Kidney glomerular epithelial cell (primary cell): Measurements from ENCODE around the gene ADCY5.
A peak's percentile ranks its signal among the peaks of the same experiment; 100 is the strongest.

Experiments used
- DNase-seq: peaks from one replicate; lab custom pipeline; 2025; lab: John Stamatoyannopoulos, UW

The ADCY5 gene

DNA sequence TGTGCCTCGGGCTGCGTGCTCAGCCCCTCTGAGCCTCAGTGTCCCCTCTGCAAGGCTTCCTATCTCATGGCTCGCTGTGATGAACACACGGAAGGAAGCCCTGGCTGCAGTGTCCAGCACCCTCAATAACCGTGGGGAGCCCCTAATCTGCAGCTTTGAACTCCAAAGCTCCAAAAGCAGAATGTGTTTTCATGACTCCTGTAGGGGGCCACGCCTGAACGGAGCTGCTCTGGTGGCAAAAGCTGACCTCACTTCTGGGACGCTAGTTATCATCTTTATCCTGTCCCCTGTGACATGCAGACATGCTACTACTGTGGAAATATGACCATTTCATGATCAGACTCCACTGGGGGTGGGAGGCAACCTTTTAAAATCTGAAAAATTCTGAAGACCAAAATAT lies 148.3 kb downstream of the ADCY5 start:
- no peak for DNase-seq

DNA sequence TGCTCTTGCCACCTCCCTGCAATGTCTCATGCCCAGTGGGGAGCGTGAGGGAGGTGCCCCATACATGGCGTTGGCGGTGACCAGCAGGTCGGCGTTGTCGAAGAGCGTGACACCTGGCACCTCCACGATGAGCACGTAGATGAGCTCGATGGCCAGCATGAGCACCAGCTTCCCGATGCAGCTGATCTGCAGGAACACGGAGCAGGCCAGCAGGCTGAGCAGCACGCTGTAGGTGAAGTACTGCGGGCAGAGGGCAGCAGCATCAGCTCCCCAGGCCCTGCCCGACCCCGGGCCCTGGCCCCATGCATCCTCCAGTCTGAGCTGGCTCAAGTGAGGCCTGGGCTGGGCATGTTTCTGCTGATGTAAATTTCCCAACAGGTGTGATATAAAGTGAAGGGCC lies 148.8 kb downstream of the ADCY5 start:
- no peak for DNase-seq

DNA sequence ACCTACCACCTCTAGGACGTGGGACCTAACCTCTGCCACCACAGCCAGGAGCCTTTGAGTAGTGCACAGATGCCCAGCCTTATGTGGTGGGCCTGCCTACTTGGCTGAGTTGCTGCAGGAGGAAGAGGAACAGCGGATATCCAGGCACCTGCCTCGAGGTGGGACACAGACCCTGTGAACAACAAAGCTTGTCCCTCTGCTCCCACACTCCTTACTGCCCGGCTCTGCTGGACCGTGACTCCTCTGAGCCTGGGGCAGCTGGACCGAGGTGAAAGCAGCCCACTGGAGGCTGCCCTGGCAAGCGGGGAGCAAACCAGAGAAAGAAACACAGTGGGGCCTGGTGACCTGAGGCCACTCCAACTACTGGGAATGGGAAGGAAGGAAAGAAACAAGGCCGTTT lies 149.3 kb downstream of the ADCY5 start:
- DNase-seq: no peak

DNA sequence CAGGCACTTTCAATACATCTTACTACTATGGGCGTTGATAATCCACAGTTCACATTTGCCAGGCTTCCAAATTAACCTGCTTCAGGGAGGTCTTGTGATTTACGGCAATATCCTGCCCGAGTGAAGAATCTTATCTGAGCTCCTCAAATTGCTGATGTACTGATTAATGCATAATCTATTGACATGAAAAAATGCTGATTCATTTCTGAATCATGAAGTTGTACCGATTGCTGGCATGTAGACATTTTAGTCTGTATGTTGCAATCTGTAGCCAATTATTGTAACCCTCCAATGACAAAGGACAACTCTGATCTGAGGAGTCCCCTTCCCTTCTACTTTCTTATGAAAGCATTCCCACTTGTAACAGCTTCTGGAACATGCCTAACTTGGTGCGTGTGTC lies 150.0 kb downstream of the ADCY5 start:
- no peak for DNase-seq

DNA sequence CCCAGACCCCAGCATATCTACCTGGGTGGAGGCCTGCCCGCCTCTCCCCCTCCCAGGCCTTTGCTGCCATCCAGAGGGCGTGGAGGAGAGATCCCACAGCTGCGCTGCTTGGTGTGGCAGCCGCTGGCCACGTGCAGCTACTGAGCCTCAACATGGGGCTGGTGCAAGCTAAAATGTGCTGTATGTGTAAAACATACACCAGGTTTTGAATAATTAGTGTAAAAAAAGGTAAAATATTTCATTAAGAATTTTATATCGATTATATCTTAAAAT lies 151.3 kb downstream of the ADCY5 start:
- no peak for DNase-seq

DNA sequence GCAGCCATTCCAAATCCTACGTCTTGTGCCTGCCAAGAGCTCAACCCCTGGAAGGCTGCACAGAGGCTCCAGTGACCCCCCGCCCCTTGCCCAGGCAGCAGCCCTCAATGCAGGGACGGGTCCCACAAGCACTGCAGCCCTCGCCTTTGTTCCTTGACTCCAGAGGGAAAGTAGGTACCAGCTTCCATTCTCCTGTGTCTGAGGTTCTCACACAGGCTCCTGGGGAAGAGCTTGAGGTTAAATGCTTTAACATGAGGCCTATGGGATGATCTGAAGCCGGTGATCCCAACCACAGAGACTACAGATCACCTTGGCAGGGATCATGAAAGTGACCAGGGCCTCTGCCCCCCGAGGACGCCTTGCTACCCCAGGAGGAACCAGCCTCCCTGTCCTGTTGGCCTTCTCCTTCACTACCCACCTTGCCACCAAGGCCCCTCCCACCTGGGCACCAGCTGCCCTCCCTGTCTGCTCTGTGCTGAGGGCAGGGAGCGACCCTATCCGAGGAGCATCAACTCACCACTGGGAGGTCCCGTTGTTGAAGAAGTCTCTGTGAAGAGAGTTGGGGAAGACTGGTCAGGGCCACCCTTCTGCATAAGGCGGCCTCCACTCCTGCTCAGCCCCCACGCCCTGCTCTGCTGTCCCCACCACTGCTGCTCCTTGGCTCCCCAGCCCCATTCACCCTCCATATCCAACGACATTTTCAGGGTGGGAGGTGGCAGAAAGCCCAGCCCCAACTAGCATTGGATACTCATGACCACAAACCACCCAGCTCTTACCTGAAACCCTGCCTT lies 151.9 kb downstream of the ADCY5 start:
- DNase-seq: no peak

DNA sequence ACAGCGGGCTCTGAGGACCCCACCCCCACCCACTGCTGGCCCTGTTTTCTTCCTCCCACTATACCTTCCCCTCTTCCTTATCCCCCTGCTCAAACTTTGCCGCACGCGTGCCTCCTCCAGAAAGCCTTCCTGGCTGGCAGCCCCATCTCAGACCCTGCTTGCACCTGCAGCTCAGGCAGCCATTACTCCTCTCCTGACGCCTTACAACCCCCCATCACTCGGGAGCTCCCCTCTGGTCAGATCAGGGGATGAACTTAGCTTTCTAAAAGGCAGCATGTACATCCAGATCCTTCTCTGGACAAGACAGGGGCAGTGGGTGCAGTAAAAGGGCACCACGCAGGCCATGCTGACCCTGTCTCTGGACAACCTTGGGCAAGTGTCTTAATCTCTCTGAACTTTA lies 152.6 kb downstream of the ADCY5 start:
- DNase-seq: no peak

DNA sequence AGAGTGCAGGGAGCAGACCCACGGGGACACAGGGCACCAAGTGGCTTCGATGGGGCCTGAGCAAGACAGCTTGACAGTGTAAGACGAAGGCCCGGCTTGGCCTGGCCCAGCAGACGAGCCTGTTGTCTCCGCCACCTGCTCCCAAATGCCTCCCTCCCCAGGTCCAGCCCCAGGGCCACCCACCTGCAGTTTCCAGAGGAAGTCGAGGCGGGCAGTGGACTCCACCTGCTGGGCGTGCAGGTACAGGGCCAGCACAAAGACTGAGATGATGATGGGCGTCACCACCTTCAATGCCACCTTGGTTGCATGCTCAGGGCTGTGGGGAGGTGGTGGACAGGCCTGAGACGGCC lies 153.0 kb downstream of the ADCY5 start:
- DNase-seq: no peak

DNA sequence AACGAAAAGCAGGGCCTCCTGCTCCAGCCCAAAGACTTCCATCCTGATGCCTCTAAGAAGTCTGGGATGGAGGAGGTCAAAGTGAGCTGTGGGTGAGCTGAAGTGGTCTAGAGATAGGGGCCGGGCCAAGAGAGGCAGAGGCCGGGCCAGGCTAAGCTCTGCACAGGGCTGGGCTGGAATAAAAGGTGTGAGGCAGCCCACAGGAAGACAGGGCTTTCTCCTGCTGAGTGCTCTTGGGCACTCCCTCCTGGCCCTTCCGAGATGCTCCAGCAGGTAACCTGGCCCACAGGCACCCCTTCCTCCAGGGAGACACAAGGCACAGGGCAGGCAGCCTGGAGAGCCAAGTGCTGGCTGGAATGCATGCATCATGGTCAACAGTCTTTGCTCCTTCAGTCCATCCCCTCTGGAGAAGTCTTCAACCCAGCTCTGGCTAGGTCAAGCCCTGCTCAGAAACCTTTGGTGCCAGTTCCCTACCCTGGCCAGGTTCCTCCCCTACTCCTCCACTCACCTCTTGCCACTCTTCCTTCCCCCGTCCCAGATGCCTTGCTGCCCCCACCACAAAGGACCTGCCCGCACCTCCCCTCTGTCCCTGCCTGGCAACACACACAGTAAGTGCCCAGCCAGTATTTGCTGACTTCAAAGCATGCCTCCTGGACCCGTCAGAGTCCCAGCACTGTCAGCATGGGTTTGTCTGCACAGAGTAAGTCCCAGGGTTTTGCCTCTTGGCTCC lies 153.6 kb downstream of the ADCY5 start:
- no peak for DNase-seq

DNA sequence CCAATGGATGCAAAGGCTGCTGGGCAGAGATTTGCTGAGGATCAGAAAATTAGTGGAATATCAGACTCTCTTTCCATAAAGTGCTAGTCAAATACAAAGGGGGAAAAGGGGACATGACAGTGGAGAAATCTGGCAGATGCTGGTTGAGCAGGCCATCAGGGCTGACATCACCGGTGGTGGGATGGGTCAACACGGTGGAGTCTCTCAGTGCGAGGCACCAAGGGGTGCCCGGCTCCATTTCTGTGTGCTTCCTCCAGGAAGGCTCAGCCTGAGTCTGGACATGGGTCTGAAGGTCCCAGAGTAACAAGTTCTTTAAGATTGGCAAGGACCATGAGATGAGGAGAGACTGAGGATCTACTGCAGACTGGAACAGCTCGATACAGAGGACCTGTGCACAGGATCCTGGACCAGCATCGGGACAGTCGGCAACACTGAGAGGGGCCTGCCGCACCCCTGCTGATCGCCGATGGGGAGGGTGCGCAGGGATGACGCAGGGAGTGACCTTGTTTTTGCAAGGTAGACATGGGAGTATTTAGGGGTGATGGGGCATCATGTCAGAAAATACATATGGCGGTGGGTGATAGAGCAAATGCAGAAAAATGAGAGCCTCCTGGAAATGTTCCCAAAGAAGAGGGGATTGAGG lies 154.5 kb downstream of the ADCY5 start:
- DNase-seq: no peak

DNA sequence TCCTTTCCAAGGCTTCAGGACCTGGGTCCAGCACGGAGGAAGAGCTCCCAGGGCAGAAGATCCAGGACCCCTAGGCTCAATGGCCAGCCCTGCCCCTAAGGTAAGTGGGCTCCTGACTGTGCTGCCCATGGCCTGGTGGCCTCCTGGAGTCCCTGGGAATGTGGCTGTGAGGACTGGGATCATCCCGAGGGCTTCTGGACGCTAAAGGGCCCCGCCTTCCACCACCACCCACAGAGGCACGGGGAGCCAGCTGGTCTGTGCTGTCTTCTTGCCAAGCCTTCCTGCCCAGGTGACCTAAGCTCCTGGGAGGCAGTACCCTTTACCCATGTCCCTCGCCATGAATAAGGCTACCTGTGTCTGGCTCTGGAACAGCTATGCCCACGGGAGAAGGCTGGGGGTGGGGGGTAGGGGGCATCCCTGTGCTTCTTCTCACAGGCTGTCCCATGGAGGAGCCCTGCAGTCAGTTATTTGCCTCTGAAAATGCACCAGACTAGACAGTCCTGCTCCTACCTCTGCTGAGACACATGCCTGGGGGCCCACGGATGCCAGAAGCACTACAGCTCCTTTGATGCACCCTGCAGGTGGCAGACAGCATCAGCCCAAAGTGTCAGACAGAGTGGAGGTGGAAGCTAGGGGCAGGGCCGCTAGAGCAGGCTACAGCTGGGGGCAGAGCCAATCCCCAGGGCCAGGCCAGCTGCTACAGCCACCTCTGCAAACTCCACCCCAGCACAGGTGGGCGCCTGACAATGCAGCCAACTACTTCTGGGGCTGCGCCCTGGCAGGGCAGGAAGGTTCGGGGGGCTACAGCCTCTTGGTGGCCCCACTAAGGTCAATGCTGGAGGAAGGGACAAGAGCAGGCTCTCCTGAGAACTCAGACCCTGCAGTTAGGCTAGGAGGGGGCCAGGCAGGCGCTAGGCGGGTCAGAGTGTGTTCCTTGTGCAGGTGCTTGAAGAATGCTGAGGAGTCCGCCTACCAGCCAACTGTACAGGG lies 156.3 kb downstream of the ADCY5 start:
- no peak for DNase-seq

DNA sequence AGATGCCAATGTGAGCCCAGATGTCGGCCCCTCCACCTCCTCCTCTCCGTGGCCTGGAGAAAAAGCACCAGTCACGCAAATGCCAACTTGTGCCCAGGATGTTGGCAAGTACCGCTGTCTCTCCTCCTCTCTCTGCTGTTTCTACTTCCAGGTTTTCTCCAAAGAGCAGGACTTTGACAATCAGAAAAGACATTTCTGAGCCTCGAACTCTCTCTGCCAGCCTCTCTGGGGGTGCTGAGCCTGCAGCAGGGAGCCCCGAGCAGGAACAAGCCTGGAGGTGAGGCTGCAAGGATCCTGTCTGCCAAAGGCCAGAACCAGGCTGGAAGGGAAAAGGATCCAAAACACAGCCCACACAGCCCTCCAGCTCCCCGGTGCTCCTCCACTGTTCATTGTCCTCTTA lies 157.5 kb downstream of the ADCY5 start:
- DNase-seq: no peak

DNA sequence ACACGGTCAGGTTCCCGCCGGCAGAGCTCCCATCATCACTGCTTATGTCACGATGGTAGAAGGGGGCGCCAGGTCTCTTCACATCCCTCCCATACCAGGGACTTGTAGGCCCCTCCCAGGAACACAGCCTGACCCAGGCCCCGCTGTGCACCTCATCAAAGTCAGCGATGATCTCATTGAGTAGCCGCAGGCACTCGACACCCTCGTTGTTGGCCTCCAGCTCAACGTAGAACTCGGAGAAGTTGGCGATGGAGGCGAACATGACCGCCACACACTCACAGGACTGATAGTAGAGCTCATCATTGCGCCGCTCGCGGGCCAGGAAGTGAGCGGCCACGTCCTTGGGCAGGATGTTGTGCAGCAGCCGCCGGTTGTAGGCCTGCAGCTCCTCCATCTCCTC lies 157.9 kb downstream of the ADCY5 start:
- no peak for DNase-seq

DNA sequence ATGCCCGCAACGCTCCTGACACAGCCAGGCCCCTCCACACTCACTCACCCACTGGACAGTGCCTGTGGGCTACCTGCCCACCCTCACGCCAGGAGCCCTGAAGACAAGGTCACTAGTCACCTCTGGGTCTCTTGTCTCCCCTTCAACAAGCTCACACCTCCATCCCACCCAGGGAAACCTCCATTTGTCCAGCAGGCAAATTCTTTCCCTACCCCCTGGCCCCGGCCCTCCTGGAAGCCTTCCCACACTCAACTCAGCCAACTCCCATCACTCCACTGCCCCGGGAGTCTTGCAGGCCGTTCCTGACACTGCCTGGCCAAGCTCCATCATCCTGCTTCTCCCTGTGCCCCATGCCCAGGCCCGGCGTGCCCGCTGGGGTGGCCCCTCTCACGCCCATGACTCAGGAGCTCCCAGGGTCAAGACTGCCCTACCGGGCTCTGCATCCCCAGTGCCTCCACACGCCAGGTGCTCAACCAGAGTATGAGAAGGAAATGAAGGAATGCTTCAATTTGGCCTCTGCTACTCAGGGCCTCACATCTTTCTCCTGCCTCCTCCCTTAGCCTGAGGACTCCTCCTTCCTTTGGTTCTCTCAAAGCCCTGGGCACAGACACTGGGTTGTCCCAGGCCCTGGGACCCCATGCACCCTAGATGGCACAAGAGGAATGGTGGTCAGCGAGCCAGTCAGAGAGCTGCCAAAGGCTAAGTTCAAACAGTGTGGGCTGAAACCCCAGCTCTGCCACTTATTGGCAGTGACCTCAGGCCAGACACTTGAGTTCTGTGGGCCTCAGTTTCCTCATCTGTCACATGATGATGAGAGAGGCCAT lies 158.6 kb downstream of the ADCY5 start:
- no peak for DNase-seq

DNA sequence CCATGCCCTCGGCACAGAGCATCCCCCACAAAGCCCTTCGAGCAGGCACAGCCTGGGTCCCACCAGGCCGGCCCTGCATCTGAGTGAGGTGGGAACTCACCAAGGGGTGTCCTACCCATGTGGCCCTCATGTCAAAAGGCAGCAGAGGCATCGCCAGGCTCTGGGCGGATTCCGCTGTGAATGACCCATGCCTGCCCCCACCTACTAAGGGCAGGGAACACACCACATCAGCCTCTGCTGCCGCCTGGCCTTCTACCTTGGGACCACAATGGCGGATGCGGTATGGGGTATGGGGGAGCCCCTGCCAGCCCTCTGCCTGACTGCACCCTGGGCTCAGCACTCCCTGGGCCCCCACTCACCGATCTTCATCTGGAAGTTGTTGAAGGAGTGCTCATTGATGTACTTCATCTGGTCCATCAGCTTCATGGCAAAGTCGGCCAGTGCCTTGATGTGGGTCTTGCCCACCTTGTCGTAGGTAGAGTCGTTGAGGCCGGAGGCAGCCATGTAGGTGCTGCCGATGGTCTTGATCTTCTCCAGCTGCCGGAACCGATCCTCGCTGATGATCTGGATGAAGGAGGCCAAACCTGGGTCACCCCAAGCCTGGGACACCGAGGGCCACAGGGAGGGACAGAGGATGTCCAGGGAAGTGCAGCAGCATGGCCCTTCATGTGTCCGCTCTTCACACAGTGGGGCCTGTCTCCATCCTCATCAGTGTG lies 159.3 kb downstream of the ADCY5 start:
- no peak for DNase-seq

DNA sequence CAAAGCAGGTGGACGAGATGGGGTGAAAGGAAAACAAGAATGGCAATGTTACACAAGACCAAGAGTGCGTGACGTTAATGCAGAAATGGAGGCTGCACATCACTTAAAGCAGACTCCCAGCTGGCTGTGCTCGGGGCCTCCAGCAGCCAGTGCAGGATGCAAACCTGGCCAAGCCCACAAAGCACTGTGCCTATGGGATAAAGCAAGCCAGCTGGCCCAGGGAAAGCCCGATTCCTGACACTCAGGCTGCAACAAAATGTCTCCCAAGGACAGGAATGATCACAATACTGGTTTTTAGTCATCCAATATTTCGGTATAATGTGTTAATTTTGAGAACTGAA lies 161.0 kb downstream of the ADCY5 start:
- no peak for DNase-seq

DNA sequence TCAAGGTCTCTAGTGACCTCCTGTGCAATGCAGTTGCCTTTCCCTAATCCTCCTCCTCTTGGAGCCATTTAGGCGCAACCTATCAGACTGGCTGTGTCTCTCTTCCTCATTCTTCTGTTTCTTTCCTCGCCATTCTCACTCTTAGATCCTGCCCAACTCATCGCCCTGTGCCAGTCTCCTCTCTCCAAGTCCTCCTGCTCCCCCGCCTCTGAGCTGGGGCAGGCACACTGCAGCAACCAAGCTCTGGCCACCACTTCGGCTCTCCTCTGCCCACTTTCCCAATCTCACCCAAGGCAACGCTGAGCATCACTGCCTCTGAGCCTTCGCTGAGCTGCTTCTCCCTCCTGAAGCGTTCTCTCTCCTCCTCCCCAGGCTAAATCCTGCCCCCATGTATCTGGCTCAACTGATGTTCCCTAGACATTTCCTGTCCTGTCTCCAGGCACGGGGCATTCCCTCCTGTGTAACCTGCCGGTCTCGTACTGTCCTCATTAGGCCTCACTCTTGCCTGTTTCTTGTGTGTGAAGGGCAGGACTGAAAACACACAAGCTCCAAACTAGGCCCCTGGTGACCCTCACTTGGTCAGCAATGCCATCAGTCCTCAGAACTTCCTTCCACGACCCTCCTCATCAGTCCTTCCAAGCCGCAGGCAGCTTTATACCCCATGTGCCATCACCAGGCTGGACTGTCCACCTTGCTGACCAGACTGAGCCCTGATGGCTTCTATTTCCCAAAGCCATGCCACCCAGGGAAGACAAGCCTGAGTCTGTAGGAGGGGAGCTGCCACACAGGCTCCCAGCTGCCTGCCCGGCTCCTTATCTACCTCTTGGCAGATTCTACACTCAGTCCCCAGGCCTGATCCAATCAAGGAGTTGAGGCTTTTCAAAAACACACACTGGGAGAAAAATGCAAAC lies 161.6 kb downstream of the ADCY5 start:
- no peak for DNase-seq

DNA sequence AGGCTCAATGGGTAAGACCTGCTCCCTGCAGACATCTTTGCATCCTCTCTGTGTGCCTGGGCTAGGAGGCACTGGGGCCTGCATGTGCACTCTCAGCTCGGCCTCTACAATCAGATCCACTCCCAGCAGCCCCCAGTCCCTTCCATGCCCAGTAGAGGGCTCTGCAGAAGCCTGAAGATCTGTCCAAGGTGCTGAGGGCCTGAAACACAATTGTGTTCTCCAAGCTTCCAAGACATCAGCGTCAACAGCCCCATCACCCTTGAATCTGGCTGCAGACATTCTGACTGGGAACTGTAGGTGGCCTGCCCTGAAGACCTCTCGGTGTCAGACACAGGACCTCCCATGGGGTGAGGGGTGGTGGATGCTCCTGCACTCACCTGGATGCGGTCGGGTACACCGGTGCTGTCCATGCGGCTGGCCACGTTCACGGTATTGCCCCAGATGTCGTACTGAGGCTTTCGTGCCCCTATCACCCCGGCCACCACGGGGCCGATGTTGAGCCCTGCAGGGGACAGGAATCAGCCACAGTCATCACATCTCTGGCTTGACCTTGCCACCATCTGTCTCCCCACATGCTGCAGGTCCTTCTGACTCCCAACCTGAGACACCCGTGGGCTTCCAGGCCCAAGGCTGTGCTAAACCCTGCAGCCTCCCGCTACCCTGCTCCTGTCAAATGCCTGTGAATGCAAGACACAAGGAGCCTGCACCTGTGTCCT lies 162.4 kb downstream of the ADCY5 start:
- DNase-seq: peak; percentile 28

DNA sequence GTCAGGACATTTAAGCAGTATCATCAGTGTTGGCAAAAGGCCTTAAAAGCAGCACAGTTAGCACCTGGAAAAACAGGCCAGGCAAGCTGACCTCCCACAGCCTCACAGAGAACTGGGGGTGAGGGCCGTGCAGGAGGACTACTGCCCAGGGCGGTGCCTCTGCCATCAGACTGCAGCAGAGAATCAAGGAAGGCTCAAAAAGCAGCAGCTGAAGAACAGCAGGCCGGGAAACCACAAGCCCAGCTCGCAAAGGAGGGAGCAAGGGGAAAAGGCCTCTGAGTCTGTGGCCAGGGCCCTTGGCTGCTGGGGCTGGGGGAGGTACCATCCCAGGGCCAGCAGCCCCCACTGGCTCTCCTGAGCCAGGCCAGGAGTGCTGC lies 163.0 kb downstream of the ADCY5 start:
- DNase-seq: no peak
